Measurements from ENCODE around the gene EEF2K.
"Not testable (repeated sequence)": the region's sequence is repeated elsewhere in the genome, so short reads cannot be mapped to it uniquely, and the experiment has no call there.

EEF2K gene

DNA sequence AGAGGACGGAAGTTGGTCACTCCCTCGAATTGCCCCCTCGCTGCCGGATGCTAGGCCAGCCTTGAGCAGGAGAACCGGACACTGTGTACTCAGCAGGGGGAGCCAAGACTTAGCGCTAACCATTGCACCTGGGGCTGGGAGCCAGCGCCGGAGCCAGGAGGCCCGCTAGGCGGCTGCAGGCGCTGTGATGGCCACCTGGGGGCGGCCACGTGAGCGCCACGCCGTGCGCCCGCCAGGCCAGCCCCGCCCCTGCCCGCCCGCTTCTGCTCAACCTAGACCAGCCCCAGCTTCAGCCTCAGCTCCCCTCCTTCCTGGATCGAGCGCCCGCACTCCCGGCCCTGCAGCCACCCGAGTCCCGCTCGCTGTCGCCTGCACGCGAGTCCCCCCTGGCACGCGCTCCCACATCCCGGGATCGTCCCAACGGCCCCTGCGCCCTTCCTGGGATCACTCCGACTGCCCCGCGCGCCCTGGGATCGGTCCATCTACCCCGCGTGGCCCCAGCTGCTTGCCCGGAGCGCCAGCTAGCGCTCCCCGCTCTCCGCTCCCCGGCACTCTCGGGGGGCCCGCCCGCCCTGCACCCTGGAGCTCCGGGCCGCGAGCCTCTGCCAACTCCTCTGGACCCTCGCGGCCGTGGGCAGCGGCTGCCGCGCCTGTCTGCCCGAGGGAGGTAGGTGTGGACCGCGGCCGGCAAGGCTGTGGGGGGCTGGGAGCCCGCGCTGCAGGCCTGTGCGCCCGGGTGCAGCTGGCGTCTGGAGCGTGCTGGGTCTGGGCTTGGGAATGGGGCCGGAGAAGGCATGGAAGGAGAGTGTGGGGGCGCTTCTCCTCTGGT, at the start of gene EEF2K:
Gene EEF2K, plus strand, starts transcription at position 266 of the 829 bp plus-strand sequence. CDS start 19,452 bp downstream, outside the sequence.
- peak; percentile 51 for DNase-seq (ENCODE audit: low read depth, low spot score)

DNA sequence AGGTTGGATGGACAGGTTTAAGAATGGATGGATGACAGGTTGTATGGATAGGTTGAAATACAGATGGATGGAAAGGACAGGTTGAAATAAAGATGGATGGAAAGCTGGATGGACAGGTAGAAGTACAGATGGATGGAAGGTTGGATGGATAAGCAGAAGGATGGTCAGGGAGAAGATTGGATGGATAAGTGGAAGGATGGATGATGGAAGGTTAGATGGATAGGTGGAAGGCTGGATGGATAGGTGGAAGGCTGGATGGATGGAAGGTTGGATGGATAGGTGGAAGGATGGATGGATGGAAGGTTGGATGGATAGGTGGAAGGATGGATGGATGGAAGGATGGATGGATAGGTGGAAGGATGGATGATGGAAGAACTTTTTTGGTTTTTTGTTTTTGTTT, 44.7 kb upstream of the EEF2K start:
- DNase-seq (ENCODE audit: low read depth, low spot score) = no peak

DNA sequence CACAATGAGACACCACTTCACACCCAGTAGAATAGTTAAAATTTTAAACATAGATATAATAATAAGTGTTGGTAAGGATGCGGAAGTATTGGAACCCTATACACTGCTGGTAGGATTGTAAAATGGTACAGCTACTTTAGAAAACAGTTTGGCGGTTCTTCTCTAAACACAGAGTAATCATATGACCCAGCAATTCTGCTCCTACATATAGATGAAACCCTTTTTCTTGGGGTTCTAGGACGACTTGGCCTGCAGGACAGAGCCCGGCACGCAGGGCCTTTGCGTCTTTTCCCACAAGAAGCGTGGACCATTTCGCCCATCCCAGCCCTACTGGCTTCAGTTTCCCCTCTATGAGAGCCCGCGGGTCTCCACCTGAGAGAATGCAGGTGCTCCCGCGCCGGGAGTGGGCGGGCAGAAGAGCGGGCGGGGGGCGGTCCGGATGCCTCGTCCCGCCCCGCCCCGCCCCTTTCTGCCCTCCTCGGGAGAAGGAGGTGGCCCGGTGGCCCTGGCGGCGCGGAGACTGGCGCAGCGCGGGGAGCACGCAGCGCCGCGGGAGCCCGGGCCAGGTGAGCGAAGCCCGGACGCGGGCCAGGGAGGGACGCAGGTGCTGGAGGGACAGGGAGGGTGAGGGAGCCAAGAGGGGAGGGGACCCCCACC, 44.0 kb upstream of the EEF2K start, which contains the start of gene SDR42E2:
Gene SDR42E2, plus strand, starts transcription at position 508 of the 657 bp plus-strand sequence. CDS start 3,077 bp downstream, outside the sequence.
- DNase-seq (ENCODE audit: low read depth, low spot score) = no peak

DNA sequence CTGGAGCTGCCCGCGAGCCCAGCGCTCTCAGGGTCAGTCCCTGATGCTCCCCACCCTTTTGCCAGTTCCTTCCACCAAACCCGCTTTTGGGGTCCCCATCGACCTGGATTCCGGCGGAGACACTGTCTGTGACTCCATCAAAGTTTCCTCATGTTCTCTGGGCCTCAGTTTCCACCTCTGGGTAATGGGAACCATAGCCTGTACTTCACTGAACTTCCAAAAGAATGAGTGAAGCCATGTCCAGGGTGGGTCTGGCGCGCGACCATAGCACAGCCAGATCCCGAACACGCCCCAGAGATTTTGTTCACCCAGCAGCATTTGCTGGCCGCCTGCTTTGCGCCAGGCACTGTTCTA, 43.4 kb upstream of the EEF2K start:
- DNase-seq (ENCODE audit: low read depth, low spot score) = no peak

DNA sequence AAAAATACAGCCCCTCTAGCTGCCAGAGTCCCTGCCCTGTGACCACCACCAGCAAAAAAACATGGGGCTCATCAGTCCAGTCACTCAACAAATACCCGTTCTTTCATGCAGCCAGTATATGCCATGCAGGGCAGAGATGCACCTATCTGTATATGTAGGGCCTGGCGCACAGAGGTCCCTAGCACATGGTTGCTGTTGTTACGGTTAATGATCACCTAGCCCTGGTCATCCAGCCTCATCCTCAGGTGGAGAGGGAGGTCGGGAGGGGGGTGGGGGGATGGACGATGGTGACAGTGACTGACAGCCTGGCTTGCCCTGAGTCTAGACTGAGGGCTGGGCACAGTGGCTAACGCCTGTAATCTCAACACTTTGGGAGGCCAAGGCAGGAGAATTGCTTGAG, 42.3 kb upstream of the EEF2K start:
- no peak for DNase-seq (ENCODE audit: low read depth, low spot score)

DNA sequence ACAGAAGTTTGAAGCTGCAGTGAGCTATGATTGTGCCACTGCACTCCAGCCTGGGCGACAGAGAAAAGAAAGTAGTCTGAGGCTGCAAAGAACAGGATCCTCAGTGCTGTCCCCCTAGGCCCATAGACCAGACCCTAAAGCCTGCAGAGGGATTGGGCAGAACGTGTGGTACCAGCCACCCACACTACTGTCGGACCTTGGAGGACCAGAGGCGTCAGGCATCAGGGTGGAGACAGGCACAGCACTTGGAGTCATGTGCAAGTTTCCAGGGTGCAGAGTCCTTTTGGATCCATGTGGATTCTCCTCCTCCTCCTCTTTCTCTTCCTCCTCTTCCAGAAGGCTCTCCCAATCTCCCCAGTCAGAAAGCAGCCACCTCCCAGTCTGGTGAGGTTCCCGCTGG, 41.6 kb upstream of the EEF2K start:
- DNase-seq (ENCODE audit: low read depth, low spot score) = no peak

DNA sequence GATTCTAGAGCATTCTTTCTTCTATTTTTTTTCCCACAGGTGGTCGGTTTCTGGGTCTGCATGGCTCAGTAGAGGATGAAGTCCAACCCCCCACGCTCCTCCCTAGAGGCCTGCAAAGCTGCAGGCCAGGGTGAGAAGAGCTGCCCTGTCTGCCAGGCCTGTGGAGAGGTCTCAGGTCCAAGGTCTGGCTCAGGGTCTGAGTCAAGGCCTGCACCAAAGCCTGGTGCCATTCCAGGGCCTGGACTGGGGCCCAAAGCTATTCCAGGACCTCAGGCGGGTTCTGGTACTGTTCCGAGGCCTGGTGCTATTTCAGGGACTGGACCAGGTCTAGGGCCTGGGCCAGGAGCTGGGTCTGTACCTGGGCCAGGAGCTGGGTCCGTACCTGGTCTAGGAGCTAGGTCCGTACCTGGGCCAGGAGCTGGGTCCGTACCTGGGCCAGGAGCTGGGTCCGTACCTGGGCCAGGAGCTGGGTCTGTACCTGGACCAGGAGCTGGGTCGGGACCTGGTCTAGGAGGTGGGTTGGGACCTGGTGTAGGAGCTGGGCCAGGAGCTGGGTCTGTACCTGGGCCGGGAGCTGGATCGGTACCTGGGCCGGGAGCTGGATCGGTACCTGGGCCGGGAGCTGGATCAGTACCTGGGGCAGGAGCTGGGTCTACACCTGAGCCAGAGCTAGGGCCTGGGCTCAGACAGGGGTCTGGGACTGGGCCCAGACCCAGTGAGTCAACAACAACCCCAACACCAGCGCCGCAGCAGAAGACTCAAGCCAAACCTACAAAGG, 40.4 kb upstream of the EEF2K start:
- no peak for DNase-seq (ENCODE audit: low read depth, low spot score)

DNA sequence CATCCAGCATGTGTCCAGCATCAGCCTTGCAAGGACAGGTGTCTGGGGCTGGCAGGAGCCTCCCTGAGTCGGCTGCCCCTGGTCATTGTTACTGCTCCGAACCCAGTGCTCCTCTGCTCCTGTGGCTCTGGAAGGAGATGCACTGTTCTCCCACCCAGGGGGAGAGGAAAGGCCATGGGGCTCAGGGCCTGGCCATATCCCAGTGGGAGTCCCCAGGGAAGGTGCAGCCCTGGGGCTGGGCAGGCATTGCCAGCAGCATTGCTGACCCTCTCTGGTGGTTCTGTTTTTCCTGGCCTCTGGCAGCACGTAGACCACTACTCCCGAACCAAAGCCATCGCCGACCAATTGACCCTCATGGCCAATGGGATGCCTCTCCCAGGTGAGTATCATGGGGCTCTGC, 34.1 kb upstream of the EEF2K start:
- no peak for DNase-seq (ENCODE audit: low read depth, low spot score)

DNA sequence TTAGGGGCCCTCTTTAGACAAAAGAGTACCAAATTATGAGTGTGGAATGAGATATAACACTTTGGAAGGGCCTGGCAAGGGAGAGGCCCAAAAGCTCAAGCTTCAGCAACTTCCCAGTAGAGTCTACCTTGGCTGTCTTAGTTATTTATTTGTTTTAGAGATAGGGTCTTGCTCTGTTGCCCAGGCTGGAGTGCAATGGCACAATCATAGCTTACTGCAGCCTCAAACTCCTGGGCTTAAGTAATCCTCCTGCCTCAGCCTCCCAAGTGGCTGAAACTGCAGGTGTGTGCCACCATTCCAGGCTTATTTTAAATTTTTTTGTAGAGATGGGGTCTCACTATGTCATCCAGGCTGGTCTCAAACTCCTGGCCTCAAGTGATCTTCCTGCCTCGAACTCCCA, 33.4 kb upstream of the EEF2K start:
- DNase-seq (ENCODE audit: low read depth, low spot score) = not testable (repeated sequence)

DNA sequence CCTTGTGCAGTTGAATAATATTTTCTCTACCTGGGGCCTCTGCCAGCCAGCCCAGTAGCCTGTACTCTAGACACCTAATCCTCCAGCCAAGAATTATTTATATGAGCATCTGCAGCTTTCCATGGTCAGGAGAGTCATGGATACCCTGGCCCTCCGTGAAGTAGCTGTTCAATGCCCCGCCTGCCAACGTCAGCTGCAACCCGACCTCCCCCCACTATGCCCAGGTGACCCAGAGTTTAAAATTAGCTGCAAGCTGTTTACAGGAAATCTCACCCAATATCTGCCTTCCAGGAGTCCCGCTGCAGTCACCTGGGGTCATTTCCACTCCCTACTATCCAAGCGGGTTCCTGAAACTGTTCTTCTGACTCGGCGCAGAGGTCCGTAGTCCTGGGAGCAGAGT, 31.4 kb upstream of the EEF2K start:
- no peak for DNase-seq (ENCODE audit: low read depth, low spot score)

DNA sequence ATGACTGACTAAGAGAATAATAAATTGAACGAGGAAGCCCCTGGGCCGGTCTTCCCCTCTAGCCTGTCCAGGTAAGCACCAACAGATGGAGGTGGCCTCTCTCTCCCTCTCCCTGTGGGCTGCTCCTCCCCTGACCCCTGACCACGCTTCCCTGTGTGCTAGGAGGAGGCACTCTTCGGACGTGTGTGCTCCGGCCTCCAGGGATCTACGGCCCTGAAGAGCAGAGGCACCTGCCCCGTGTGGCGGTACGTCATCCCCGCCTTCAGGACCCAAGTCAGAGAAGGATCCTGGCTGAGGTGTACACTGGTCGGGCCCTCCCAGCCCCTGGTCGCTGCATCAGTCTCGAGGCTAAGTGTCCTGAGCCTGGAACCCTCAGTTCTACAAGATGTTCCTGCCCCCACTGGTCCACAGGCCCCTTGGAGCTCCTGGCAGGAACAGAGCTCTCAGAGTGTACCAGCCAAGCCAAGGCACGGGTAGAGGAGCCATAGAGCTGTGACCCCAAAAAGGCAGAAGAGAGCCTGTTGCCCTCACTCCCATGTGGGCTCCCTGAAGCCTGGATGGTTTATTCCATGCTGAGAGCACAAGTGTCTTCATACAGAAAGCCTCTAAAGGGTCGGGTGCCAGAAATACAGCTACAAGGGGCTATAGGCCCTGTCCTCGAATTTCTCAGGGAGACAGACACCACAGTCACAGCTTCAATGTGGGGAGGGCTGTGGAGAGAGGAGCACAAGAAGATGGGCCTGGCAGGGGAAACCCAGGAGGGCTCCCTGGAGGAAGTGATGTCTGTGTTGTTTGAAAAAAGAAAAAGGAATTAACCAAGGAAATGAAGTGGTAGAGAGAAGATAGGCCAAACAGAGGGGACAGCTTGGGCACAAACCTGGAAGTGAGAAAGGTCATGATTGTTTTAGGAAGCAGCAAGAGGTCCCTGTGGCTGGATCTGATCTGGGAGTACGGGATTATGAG, 27.8 kb upstream of the EEF2K start:
- no peak for DNase-seq (ENCODE audit: low read depth, low spot score)

DNA sequence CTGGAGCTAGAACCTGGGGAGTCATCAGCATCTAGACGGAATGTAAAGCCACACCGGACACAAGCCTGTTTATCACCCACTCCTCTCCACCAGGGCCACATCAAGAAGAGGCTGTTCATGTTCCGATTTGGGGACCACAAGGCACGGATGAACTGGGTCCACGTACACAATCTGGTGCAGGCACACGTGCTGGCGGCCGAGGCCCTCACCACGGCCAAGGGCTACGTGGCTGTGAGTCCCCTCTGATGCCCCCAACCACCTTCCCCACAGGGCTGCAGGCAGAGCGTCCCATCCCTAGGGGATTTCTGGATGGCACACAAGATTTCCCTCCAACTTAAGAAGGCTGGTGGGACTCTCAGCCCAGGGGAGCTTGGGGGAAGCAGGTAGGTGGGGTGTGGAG, 24.7 kb upstream of the EEF2K start:
- no peak for DNase-seq (ENCODE audit: low read depth, low spot score)

DNA sequence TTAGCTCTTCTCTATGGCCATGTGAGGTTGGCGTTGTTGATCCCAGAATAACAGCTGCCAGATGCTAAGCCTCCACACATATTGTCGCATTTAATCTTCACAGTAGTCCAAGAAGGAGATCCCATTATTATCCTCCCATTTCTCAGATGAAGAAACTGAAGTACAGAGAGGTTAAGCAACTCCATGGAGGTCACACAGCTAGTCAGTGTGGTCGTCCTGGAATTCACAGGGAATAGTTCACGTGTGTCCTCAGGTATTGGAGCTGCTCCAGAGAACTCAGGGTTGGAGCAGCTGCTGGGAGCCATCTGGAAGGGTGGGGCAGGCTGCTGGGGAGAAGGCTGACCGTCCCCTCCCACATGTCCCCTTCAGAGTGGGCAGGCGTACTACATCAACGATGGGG, 24.2 kb upstream of the EEF2K start:
- no peak for DNase-seq (ENCODE audit: low read depth, low spot score)

DNA sequence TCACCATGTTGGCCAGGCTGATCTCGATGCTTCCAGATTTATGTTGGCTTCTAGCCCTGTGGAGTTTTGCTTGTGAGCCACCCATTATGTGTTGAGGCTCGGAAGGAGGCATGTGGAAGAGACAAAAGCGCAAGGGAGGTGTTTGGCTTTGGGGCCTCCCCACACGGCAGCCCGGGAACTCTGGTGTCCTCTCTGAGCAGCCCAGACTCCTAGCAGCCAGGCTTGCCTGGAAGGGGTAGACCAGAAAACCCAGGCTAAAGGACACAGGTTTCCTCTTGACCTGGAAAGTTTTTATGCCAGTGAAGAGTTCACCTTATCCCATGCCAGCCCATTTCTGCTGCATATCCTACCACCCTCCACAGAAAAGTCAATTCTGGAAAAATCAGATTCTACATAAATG, 22.7 kb upstream of the EEF2K start:
- no peak for DNase-seq (ENCODE audit: low read depth, low spot score)

DNA sequence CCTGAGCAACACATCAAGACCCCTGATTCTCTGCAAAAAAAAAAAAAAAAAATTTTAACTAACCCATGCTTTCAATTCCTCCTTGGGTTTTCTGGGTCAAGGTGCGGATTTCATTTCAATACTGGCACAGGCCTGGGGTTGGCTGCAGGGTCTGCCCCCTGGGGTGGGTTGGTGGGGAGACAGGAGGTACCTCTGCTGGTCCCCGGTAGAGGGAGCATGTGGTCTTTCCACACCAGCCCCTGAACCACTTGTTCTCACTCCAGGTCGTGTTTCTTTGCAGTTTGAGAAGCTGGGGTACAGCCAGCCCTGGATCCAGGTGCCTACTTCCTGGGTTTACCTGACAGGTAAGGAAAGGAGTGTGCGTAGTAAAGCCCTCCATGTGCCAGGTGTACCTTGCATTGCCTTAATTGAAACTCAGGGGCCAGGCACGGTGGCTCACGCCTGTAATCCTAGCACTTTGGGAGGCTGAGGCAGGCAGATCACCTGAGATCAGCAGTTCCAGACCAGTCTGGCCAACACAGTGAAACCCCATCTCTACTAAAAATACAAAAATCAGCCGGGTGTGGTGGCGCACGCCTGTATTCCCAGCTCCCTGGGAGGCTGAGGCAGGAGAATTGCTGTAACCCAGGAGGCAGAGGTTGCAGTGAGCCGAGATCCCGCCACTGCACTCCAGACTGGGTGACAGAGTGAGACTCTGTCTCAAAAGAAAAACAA, 22.0 kb upstream of the EEF2K start:
- DNase-seq (ENCODE audit: low read depth, low spot score) = no peak

DNA sequence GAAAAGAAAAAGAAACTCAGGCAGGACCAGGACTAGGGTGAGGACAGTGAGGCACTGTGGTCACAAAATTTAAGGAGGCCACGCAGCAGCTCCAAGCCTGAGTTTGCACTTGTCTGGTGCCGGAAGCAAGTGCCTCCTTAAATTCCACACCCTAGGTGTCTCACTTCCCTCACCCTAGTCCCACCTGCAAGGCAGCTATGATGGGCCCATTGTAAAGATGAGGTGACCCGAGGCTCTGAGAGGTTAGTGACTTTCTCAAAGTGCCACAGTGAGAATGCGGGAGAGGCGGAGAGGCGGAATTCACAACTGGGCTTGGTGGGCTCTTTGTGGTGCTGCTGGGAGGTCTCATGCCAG, 21.5 kb upstream of the EEF2K start:
- no peak for DNase-seq (ENCODE audit: low read depth, low spot score)

DNA sequence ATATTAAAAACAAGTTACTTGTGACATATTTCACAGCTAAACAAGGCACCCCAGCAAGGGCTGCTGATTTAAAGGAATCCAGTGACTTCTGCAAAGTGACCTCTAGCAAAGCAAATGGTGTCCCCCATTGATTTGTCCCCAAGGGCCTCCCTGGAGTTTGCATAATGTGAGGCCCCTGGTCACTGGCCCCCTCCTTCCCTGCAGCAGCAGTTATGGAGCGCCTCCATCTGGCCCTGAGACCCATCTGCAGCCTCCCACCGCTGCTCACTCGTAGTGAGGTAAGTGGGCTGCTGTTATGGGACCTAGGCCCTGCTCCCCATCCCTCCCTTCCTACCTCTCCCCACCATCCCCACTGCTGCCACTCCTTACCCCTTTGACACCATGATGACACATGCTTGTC, 19.6 kb upstream of the EEF2K start:
- no peak for DNase-seq (ENCODE audit: low read depth, low spot score)

DNA sequence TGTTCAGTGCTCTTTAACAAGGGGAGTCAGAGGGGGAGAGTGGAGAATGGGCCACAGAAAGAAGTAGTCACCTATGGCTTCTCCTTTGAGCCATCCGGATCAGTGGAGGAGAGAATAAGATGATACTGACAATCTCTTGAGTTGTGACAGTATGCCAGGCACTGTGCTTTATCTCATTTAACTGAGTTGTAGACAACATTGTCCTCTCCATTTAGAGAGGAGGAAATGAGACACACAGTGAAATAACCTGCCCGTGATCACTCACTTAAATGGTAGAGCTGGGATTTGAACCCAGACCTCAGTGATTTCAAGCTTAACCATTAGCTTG, 17.8 kb upstream of the EEF2K start:
- DNase-seq (ENCODE audit: low read depth, low spot score) = no peak

DNA sequence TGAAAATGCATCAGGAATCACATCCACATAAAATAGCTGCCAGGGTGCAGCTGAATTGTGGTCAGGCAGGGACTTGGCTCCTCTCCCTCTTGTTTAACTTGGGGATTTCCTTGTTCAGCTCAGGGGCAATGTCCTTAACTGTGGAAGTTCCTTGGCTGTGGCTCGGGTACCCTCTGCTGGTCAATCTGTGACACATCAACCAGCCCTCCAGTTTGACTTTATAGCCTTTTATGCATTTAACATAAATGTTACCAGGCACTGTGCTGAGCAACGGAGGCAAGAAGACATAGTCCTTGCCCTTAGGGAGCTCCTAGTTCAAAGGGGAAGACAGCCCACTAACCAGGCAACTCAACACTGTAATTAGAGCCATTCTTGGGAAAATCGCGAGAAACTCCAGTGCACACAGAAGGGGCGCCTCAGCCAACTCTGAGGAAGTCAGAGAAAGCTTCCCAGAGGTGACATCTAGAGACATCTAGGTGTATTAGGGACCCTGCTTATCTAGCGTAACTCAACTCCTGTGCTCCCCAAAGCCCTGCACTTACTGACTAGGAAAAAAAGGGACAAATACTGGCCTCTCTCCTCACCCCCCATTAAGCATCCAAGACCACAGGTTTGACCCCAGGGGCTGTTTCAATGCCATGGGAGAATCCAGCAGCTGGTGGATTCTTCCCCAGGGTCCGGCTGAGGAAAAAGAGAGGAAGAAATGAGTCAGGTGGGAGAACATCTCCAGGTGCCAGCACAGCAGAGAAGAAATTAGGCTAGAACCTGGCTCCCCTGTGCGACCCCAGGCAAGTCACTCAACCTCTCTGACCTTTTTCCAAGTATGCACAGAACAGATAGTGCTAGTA, 17.3 kb upstream of the EEF2K start:
- DNase-seq (ENCODE audit: low read depth, low spot score) = peak; percentile 36

All from brain pericyte (primary cell).